ENCODE results near the gene TMEM217.
"Not testable (repeated sequence)": the region's sequence is repeated elsewhere in the genome, so short reads cannot be mapped to it uniquely, and the experiment has no call there.

The TMEM217 gene

DNA sequence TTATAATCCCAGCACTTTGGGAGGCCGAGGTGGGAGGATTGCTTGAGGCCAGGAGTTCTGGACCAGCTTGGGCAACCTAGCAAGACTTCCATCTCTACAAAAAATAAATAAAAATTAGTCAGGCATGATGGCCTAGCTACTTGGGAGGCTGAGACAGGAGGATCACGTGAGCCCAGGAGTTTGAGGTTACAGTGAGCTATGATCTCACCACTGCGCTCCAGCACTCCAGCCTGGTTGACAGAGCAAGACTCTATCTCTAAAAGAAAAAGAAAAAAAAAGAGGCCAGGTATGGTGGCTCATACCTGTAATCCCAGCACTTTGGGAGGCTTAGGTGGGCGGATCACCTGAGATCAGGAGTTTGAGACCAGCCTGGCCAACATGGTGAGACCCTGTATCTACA, 77.3 kb downstream of the TMEM217 start:
- DNase-seq (ENCODE audit: low spot score), result not testable (repeated sequence)

DNA sequence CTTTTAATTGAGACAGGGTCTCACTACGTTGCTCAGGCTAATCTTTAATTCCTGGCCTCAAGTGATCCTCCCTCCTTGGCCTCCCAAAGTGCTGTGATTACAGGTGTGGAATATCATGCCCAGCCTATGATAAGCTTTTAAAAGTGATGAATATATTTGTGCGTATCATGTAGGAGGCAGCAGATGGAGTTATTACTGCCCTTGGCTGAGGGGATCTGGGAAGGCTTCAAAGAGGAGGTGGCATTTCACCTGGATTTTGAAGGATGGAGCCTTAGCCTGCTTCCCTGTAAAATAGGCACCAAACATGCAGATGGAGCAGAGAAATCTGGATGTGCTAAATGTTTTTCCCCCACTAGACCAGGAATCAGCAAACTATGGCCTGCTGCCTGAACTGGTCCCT, 77.9 kb downstream of the TMEM217 start:
- no peak for DNase-seq (ENCODE audit: low spot score)

DNA sequence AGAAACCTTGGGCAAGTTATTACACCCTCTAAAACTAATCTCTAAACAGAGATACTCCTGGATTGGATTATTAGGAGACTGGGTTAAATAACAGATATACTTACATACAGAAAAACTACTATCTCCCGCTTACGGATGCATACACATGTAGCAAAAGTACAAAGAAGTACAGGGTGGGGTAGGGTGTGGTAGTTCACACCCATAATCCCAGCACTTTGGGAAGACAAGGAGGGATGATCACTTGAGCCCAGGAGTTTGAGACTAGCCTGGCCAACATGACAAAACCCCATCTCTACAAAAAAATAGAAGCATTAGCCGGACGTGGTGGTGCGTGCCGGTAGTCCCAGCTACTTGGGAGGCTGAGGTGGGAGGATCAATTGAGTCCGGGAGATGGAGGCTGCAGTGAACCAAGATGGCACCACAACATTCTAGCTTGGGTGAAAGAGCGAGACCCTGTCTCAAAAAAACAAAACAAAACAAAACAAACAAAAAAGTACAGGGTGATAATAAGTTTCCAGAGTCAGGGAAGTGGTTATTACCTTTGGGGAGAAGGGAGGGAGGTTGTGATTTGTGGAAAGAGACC, 79.9 kb downstream of the TMEM217 start:
- no peak for DNase-seq (ENCODE audit: low spot score)

DNA sequence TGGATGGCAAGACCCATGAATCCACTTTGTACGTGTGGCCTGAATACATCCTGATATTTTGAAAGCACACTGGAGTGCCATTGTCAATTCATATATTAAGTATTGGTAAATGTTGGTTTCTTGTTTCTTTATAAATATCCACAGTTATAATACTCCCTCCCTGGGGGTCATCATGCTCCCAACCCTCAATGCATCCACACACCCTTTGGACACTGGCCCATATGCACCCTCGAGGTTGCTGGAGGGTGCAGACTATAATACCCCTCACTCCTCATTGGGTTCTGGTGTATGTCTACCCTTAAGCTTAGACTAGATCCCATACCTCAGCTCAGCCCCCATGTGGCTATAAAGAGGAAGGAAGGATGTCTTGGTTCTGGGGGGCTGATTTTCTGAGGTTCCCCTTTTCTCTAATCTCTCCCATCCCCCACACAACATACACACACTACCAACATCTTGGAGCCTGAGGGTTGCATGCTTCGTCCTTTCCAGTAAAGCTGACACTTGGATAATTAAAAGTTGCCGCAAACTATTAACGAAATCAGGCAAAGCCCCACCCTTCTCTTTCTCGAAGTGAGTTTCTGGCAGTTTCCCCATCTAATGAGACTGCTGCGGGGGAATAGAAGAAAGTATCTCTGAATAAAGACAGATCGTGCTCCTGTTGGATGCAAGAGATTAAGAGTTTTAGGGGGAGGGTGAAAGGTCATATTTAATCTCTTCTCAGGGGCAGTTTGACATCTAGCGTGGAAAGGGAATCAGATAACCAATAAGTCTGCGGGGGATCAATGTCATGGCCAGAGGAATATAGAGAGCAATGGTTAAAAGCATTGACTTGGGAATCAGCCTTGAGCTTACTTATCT, 80.6 kb downstream of the TMEM217 start:
- no peak for DNase-seq (ENCODE audit: low spot score)

DNA sequence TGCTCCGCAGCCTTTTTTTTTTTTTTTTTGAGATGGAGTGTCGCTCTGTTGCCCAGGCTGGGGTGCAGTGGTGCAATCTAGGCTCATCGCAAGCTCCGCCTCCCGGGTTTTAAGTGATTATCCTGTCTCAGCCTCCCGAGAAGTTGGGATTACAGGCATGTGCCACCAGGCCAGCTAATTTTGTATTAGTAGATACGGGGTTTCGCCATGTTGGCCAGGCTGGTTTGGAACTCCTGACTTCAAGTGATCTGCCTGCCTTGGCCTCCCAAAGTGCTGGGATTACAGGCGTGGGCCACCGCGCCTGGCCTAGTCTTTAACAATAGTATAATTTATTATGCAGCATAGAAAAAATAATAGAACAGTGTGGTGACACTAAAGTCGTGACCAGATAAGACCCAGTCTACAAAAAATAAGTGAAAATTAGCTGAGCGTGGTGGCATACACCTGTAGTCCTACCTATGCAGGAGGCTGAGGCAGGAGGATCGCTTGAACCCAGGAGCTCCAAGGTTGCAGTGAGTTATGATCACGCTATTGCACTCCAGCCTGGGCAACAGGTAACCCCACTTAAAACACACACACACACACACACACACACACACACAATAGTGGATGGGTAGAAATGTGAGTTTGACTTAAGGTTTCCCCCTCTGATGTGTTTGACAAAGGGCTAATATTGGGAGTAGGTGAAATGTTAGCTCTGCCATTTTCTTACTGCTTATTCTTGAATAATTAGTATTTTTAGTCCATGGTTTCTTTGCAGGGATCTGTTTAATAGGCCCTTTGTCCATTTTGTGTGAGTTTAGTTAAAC, 81.5 kb downstream of the TMEM217 start:
- no peak for DNase-seq (ENCODE audit: low spot score)

DNA sequence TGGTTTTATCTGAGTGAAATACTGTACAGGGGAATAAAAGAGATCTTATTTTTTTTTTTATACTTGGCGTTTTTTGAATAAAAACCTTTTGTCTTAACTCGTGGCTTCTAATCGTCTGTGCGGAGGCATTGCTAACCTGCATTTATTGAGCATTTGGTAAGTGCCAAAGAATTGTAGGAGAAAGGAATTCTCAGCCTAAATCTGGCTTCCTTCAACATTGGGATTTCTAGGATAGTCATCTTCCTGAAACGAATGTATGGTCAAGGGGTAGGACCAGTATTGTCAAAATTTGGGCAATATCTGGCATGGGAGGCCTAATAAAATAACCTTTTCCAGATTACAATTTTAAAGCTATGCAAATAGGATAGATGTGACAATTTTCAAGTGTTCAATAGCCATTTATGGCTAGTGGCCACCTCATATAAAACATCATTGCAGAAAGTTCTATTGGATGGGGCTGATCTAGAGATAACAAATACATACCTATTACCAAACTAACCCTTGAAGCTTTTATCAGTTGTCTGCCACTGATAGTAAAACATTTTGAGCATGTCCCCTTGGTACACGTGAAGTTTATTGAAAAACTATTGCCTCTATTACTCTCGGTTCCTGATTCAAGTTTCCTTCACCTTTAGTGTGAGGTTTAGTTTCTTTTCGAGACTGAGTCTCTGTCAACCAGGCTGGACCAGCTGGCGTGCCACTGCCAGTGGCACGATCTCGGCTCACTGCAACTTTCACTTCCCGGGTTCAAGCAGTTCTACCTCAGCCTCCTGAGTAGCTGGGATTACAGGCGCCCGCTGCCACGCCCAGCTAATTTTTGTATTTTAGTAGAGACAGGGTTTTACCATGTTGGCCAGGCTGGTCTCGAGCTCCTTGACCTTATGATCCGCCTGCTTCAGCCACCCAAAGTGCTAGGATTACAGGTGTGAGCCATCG, 82.3 kb downstream of the TMEM217 start:
- no peak for DNase-seq (ENCODE audit: low spot score)

DNA sequence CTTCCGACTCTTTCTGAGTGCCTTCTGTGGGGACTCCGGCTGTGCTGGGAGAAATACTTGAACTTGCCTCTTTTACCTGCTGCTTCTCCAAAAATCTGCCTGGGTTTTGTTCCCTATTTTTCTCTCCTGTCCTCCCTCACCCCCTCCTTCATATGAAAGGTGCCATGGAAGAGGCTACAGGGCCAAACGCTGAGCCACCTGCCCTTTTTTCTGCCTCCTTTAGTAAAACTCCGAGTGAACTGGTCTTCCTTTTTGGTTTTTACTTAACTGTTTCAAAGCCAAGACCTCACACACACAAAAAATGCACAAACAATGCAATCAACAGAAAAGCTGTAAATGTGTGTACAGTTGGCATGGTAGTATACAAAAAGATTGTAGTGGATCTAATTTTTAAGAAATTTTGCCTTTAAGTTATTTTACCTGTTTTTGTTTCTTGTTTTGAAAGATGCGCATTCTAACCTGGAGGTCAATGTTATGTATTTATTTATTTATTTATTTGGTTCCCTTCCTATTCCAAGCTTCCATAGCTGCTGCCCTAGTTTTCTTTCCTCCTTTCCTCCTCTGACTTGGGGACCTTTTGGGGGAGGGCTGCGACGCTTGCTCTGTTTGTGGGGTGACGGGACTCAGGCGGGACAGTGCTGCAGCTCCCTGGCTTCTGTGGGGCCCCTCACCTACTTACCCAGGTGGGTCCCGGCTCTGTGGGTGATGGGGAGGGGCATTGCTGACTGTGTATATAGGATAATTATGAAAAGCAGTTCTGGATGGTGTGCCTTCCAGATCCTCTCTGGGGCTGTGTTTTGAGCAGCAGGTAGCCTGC, 83.2 kb downstream of the TMEM217 start:
- DNase-seq (ENCODE audit: low spot score), result no peak

DNA sequence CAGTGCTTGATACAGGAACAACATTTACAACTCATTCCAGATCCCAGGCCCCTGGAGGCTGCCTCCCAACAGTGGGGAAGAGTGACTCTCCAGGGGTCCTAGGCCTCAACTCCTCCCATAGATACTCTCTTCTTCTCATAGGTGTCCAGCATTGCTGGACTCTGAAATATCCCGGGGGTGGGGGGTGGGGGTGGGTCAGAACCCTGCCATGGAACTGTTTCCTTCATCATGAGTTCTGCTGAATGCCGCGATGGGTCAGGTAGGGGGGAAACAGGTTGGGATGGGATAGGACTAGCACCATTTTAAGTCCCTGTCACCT, 83.8 kb downstream of the TMEM217 start:
- no peak for DNase-seq (ENCODE audit: low spot score)

DNA sequence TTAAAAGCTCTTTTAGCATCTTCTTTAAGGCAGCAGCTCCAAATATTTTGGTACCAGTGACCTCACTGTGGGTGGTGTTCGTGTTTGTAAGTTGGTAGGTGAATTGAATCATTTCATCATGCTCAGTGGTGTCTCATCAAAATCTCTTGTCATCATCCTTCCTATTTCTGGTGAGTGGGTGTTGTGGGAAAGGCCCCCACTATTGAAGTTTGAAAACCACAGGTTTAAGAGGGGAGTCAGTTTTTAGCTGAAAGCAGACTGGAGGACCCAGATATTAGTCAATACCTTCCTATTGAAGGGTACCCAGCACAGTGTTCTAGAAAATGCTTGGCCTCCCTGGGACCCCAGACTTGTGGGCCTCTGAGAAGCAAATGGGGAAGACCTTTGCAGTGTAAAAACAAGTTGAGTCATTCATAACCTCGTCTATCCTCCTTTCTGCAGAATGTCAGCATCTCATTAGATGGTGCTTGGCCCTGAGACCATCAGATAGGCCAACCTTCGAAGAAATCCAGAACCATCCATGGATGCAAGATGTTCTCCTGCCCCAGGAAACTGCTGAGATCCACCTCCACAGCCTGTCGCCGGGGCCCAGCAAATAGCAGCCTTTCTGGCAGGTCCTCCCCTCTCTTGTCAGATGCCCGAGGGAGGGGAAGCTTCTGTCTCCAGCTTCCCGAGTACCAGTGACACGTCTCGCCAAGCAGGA, 84.3 kb downstream of the TMEM217 start:
- no peak for DNase-seq (ENCODE audit: low spot score)

DNA sequence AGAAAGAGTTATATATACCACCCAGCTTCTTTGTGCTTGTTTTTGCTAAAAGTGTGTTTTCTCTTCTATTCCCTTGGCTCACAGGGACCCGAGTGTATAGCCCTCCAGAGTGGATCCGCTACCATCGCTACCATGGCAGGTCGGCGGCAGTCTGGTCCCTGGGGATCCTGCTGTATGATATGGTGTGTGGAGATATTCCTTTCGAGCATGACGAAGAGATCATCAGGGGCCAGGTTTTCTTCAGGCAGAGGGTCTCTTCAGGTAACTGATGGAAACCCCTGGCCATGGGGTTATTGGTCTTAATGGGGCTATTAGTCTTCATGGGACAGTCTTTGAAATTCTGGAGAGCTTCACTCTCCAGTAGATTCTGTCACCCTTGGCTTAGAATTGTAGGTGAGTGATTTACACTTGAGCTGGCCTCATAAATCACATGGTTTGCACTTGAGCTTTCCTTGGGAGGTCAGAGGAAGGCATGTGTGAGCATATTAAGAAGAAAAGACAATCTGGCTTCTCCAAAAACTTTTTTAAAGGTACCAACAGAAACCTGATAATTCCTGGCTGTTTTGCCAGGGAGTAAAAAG, 84.9 kb downstream of the TMEM217 start:
- no peak for DNase-seq (ENCODE audit: low spot score)

DNA sequence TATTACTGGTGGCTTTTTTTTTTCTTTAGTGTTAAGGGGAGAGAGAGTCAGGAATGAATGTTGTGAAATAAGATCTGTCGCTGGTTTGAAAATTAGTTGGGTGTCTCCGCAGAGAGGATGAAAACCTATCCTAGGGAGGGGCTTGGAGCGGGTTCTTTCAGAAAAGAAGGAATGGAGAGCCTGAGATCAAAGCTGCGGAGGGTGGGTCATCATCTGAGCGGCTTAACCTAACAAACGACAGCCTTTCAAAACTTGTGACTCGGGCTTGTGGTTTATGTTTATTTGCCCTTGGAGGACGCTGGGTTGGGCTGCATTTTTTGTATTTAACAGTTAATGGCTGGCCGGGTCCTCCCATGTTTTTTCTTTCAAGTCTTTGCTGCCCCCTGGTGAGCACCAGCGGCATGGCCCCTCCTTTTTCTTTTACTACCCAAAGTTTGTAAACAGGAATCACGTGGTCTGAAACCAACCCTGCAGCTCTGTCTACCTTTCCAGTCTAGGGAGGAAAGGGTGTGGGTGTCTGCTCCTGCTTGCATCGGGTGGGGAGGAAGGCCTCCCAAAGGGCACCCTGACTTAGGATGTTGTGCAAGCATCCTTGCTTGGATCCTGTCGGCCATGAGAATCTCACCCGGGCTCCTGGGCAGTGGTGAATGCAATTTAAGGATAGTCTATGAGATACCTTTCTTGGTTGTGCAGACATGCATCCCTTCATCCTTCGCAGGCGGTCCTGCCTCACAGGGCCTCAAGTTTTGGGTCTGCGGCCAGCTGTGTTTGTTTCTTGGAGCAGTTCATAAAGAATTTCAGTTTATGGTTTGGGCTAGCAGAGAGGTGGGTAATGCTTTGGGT, 85.8 kb downstream of the TMEM217 start:
- DNase-seq (ENCODE audit: low spot score), result peak; percentile 90

DNA sequence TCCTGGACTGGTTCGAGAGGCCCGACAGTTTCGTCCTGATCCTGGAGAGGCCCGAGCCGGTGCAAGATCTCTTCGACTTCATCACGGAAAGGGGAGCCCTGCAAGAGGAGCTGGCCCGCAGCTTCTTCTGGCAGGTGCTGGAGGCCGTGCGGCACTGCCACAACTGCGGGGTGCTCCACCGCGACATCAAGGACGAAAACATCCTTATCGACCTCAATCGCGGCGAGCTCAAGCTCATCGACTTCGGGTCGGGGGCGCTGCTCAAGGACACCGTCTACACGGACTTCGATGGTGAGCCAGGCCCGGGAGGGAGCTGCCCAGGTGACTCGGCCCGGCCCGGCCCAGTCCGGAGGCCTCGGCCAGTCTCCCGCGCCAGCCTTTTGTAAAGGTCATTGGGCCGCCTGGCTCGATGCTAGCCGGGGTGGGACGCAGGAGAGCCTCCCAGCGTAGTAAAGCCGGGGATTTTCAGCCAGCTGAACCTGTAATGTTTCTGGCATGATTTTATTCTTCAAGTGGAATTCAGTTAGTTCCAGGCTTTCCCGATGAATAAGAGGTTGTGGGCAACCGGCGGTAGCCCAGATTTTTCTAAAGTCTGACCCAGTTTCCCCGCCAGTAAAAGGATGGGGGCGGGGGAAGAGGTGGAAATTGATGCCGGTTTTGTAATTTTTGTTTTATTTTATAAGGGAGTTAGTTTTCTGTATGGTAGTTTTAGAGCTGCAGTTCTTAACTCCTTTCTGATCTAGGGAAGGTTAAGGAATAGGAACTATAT, 86.6 kb downstream of the TMEM217 start:
- peak; percentile 66 for DNase-seq (ENCODE audit: low spot score)

DNA sequence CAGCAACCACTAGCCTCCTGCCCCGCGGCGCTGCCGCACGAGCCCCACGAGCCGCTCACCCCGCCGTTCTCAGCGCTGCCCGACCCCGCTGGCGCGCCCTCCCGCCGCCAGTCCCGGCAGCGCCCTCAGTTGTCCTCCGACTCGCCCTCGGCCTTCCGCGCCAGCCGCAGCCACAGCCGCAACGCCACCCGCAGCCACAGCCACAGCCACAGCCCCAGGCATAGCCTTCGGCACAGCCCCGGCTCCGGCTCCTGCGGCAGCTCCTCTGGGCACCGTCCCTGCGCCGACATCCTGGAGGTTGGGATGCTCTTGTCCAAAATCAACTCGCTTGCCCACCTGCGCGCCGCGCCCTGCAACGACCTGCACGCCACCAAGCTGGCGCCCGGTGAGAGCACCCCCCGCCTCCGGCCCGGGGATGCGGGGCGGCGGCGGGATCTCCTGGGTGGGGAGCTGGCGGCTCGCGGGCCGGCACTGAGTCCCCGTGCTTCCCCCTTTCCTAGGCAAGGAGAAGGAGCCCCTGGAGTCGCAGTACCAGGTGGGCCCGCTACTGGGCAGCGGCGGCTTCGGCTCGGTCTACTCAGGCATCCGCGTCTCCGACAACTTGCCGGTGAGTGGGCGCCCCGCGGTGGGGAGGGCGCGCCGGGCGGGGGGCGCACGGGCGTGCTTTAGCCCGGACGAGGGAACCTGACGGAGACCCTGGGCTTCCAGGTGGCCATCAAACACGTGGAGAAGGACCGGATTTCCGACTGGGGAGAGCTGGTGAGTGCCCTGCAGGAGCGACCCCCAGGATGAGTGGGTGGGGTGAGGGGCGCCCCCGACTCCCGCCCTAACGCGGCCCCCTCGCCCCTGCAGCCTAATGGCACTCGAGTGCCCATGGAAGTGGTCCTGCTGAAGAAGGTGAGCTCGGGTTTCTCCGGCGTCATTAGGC, 87.4 kb downstream of the TMEM217 start:
- no peak for DNase-seq (ENCODE audit: low spot score)

DNA sequence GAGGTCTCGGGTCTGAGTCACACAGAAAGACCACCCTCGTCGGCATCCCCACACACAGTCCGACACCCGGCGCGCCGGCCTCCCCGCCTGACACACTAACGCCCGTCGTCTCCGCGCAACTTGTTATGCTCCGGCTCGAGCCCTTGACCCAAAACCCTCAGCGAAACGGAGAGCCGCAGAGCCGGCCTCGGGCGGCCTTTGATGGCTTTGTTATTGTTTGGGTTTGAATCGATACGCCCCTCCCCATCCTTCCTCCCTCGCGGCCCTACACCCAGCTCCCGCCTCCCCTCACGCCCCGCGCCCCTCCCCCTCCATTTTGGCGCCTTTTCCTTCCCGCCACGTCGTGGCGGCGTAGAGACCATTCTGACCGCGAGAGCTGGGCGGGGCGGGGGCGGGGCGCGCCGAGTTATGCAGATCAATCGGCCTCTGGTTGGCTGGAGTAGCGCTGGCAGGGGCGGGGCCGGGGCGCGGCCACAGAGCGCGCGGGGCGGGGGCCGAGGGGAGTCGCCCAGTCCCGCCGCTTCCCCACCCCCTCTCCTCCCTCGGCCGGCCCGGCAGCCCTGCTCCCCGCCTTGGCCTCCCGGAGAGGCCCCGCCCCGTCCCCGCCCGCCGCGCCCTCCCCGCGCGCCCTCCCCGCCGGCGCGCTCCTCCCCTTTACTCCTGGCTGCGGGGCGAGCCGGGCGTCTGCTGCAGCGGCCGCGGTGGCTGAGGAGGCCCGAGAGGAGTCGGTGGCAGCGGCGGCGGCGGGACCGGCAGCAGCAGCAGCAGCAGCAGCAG, 88.3 kb downstream of the TMEM217 start, which contains the start of gene PIM1:
PIM1 (plus strand) TSS at position 657 of the 777 bp plus-strand sequence. CDS start 424 bp downstream, outside the sequence.
- DNase-seq (ENCODE audit: low spot score), result peak; percentile 98

DNA sequence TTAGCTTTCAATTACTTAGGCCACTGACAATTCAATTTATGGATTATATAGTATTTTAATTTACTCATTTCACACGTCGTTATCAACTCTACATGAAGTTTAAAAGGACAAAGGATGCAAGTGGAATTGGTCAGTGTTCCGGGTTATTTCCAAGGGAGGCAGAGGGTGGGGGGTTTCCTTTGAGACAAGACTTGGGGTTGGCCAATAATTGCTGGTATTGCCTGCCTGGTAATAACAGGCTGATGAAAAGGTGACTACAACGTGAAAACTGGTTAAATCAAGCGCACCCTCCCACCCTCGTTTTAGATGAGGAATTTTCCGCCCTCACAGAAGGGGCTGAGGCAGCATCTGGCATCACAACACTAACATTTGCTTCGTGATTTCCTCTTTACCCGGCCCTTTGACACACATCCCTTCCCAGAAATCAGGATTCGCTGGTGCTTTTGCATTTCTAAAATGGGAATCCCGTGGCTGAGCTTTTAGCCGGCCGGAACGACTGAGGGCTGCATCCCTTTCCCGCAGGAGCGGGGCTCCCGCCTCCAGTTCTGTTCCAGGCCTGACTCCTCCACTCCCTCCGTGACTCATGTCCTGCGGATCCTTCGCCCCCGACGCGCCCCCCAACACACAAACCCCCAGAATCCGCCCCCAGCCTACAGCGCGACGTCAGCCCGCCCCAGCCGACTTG, 89.0 kb downstream of the TMEM217 start:
- DNase-seq (ENCODE audit: low spot score), result no peak
